IPS DF 4.7 (cell line): Measurements from ENCODE around the gene SMARCA2.

ENCODE experiments used
- DNase-seq: peaks from one replicate; pipeline ENCODE4 v3.0.0-alpha.2; 2013; ENCODE audit warnings: low spot score; ENCODE audit errors: extremely low read depth

SMARCA2 gene

GRCh38 chr9:2039294-2040180 lies 24.4 kb downstream of the SMARCA2 start:
- no peak for DNase-seq

- no peak for DNase-seq
These were observed 25.7 kb downstream of the SMARCA2 start for GRCh38 chr9:2040828-2041227.

- DNase-seq, result no peak
These were observed 26.6 kb downstream of the SMARCA2 start for GRCh38 chr9:2041736-2042135.

- no peak for DNase-seq
These were observed 28.1 kb downstream of the SMARCA2 start for GRCh38 chr9:2043243-2043642.

GRCh38 chr9:2043881-2044462 lies 28.8 kb downstream of the SMARCA2 start:
- no peak for DNase-seq

- DNase-seq, result no peak
These were observed 32.1 kb downstream of the SMARCA2 start for GRCh38 chr9:2047144-2047671.

GRCh38 chr9:2047916-2048315 lies 32.8 kb downstream of the SMARCA2 start:
- no peak for DNase-seq

GRCh38 chr9:2050236-2050635 lies 35.1 kb downstream of the SMARCA2 start:
- DNase-seq, result no peak

- DNase-seq, result no peak
These were observed 39.0 kb downstream of the SMARCA2 start for GRCh38 chr9:2053883-2054845.

- DNase-seq, result no peak
These were observed 40.1 kb downstream of the SMARCA2 start for GRCh38 chr9:2055203-2055658.

GRCh38 chr9:2059274-2059929 lies 44.3 kb downstream of the SMARCA2 start:
- no peak for DNase-seq

- no peak for DNase-seq
These were observed 45.3 kb downstream of the SMARCA2 start for GRCh38 chr9:2060424-2060823.

GRCh38 chr9:2065704-2066103 lies 50.6 kb downstream of the SMARCA2 start:
- DNase-seq, result no peak

- peak; percentile 5 for DNase-seq
These were observed 51.4 kb downstream of the SMARCA2 start for GRCh38 chr9:2066312-2067273.

GRCh38 chr9:2072752-2073405 lies 57.7 kb downstream of the SMARCA2 start:
- DNase-seq, result no peak

- no peak for DNase-seq
These were observed 67.6 kb downstream of the SMARCA2 start for GRCh38 chr9:2082772-2083171.

GRCh38 chr9:2083479-2083878 lies 68.3 kb downstream of the SMARCA2 start:
- no peak for DNase-seq

GRCh38 chr9:2085716-2086115 lies 70.6 kb downstream of the SMARCA2 start:
- no peak for DNase-seq

- DNase-seq, result no peak
These were observed 71.0 kb downstream of the SMARCA2 start for GRCh38 chr9:2086116-2086515.
